IMR-90 (cell line): Measurements from ENCODE around the gene GDNF. TPM values are rescaled to one million over a fixed set of nuclear protein-coding genes. Genes with fewer than 3 reads are reported as not detected.

Source experiments
- ATAC-seq: fragments of 200-7000 bp; cut with Tn5 transposase; 2 replicates; pipeline ENCODE4 v1.9.1; 2020; ENCODE audit warnings: low read depth, mild to moderate bottlenecking, moderate library complexity
- BruUV-seq: library from RNA; stranded (reverse); fragments of 400-500 nt; replicated peaks from 2 replicates; lab custom pipeline; 2021; lab: Mats Ljungman, UMichigan
- CTCF ChIA-PET: fragments of 300-600 bp; formaldehyde crosslinking; extraction: SDS; loops from one replicate; lab custom pipeline; 2021; ENCODE audit warnings: antibody characterized with exemption; lab: Yijun Ruan, JAX
- POLR2A ChIA-PET: fragments of 300-600 bp; sonication (Branson Sonifier 250); formaldehyde crosslinking; loops from one replicate; lab custom pipeline; 2022; ENCODE audit warnings: antibody characterized with exemption; ENCODE audit not compliant: unreplicated experiment; lab: Charles Lee
- DNase-seq: peaks from one replicate; pipeline ENCODE4 v3.0.0; 2013
- H2AFZ ChIP-seq: replicated peaks from 2 replicates; pipeline ENCODE3; 2013; ENCODE audit warnings: low read length, mild to moderate bottlenecking; ENCODE audit not compliant: poor library complexity
- H2AK5ac ChIP-seq: 2 replicates; pipeline ENCODE4 v1.6.1; 2013; ENCODE audit warnings: low read depth, low read length, inconsistent platforms
- H2AK9ac ChIP-seq: replicated peaks from 2 replicates; pipeline ENCODE3; 2013; ENCODE audit warnings: mild to moderate bottlenecking, low read depth, low read length, moderate library complexity; ENCODE audit not compliant: poor library complexity
- H2BK120ac ChIP-seq: 2 replicates; pipeline ENCODE4 v1.6.1; 2013; ENCODE audit warnings: low read depth, low read length, inconsistent platforms
- H2BK15ac ChIP-seq: 3 replicates; pipeline ENCODE4 v1.6.1; 2013; ENCODE audit warnings: low read depth, low read length, inconsistent platforms
- H2BK20ac ChIP-seq: 2 replicates; pipeline ENCODE4 v1.6.1; 2013; ENCODE audit warnings: low read depth, mild to moderate bottlenecking, inconsistent platforms, low read length, moderate library complexity
- H2BK5ac ChIP-seq: 2 replicates; pipeline ENCODE4 v1.6.1; 2013; ENCODE audit warnings: mild to moderate bottlenecking, low read depth, low read length, inconsistent platforms; ENCODE audit not compliant: poor library complexity, severe bottlenecking
- H3K14ac ChIP-seq: replicated peaks from 2 replicates; pipeline ENCODE4 v1.6.1; 2013; ENCODE audit warnings: low read depth, low read length, inconsistent platforms
- H3K18ac ChIP-seq: 2 replicates; pipeline ENCODE4 v1.6.1; 2013; ENCODE audit warnings: low read depth, low read length, control low read depth
- H3K23ac ChIP-seq: 2 replicates; pipeline ENCODE4 v1.6.1; 2013; ENCODE audit warnings: low read depth, low read length, inconsistent platforms
- H3K27ac ChIP-seq: 2 replicates; pipeline ENCODE4 v1.5.1; 2013; ENCODE audit warnings: mild to moderate bottlenecking, control low read depth, low read length; ENCODE audit not compliant: insufficient read depth
- H3K27me3 ChIP-seq: 2 replicates; pipeline ENCODE4 v1.6.1; 2013; ENCODE audit warnings: low read length; ENCODE audit not compliant: control insufficient read depth, insufficient read depth
- H3K36me3 ChIP-seq: 2 replicates; pipeline ENCODE4 v1.6.1; 2013; ENCODE audit warnings: low read length, mixed read lengths; ENCODE audit not compliant: control insufficient read depth, insufficient read depth
- H3K4ac ChIP-seq: 2 replicates; pipeline ENCODE4 v1.6.1; 2013; ENCODE audit warnings: low read depth, low read length, inconsistent platforms
- H3K4me1 ChIP-seq: 2 replicates; pipeline ENCODE4 v1.6.1; 2013; ENCODE audit warnings: low read length, mixed read lengths; ENCODE audit not compliant: control insufficient read depth, insufficient read depth
- H3K4me2 ChIP-seq: 2 replicates; pipeline ENCODE4 v1.6.1; 2013; ENCODE audit warnings: low read depth, mild to moderate bottlenecking, control low read depth, low read length, moderate library complexity
- H3K4me3 ChIP-seq: 2 replicates; pipeline ENCODE4 v1.5.1; 2013; ENCODE audit warnings: low read depth, mild to moderate bottlenecking, control low read depth, low read length, moderate library complexity; ENCODE audit not compliant: insufficient read depth
- H3K56ac ChIP-seq: 2 replicates; pipeline ENCODE4 v1.6.1; 2013; ENCODE audit warnings: low read length, inconsistent platforms; ENCODE audit not compliant: insufficient read depth; ENCODE audit errors: extremely low read depth
- H3K79me1 ChIP-seq, 2 experiments: 2 replicates each; pipeline ENCODE4 v1.6.1; 2013; ENCODE audit warnings: low read length in 2 of 2, inconsistent platforms in 1 of 2, low read depth in 1 of 2
- H3K9ac ChIP-seq: 2 replicates; pipeline ENCODE4 v1.6.1; 2013; ENCODE audit warnings: low read depth, low read length, control low read depth
- H3K9me1 ChIP-seq: 2 replicates; pipeline ENCODE4 v1.6.1; 2013; ENCODE audit warnings: low read length, inconsistent platforms; ENCODE audit not compliant: insufficient read depth
- H3K9me3 ChIP-seq: 2 replicates; pipeline ENCODE4 v1.6.1; 2013; ENCODE audit warnings: low read length; ENCODE audit not compliant: control insufficient read depth, insufficient read depth
- H4K20me1 ChIP-seq: 2 replicates; pipeline ENCODE4 v1.6.1; 2013; ENCODE audit warnings: low read length, inconsistent platforms; ENCODE audit not compliant: insufficient read depth
- H4K5ac ChIP-seq: 2 replicates; pipeline ENCODE4 v1.6.1; 2013; ENCODE audit warnings: mild to moderate bottlenecking, low read depth, low read length, control low read depth
- H4K8ac ChIP-seq, 2 experiments: 2 replicates each; pipeline ENCODE4 v1.6.1; 2013; ENCODE audit warnings: low read depth in 2 of 2, low read length in 2 of 2, control low read depth in 1 of 2, inconsistent platforms in 1 of 2
- H4K91ac ChIP-seq: 2 replicates; pipeline ENCODE4 v1.6.1; 2013; ENCODE audit warnings: low read depth, low read length, inconsistent platforms; ENCODE audit not compliant: insufficient read depth
- BHLHE40 ChIP-seq: fragments of 150-350 bp; IDR thresholded peaks from 2 replicates; pipeline ENCODE4 v1.6.1; 2016; ENCODE audit warnings: mild to moderate bottlenecking, low read depth, low read length
- CEBPB ChIP-seq: IDR thresholded peaks from 2 replicates; pipeline ENCODE4 v1.6.1; 2012; ENCODE audit warnings: low read depth, low read length, improper control_type of control experiment
- CHD1 ChIP-seq: IDR thresholded peaks from 2 replicates; pipeline ENCODE4 v1.6.1; 2012; ENCODE audit warnings: low read depth, low read length, improper control_type of control experiment
- FOS ChIP-seq: fragments of 150-350 bp; IDR thresholded peaks from 2 replicates; pipeline ENCODE4 v1.6.1; 2016; ENCODE audit warnings: low read depth, low read length
- MAFK ChIP-seq: IDR thresholded peaks from 2 replicates; pipeline ENCODE4 v1.6.1; 2012; ENCODE audit warnings: low read depth, low read length, improper control_type of control experiment
- MXI1 ChIP-seq: IDR thresholded peaks from 2 replicates; pipeline ENCODE4 v1.6.1; 2012; ENCODE audit warnings: low read depth, mild to moderate bottlenecking, low read length, moderate library complexity, borderline replicate concordance
- NFE2L2 ChIP-seq: fragments of 150-350 bp; IDR thresholded peaks from 2 replicates; pipeline ENCODE4 v1.6.1; 2016; ENCODE audit warnings: low read depth, mild to moderate bottlenecking, low read length
- POLR2A ChIP-seq: IDR thresholded peaks from 2 replicates; pipeline ENCODE4 v1.6.1; 2012; ENCODE audit warnings: mild to moderate bottlenecking, low read depth, low read length
- RAD21 ChIP-seq: IDR thresholded peaks from 2 replicates; pipeline ENCODE4 v1.6.1; 2012; ENCODE audit warnings: low read length, improper control_type of control experiment
- RCOR1 ChIP-seq: IDR thresholded peaks from 2 replicates; pipeline ENCODE4 v1.6.1; 2012; ENCODE audit warnings: mild to moderate bottlenecking, low read length, improper control_type of control experiment; ENCODE audit not compliant: insufficient replicate concordance
- RFX5 ChIP-seq: IDR thresholded peaks from 2 replicates; pipeline ENCODE4 v1.8.0; 2012; ENCODE audit warnings: low read depth, mild to moderate bottlenecking, low read length, moderate library complexity
- SMC3 ChIP-seq: fragments of 150-350 bp; IDR thresholded peaks from 2 replicates; pipeline ENCODE4 v1.6.1; 2016; ENCODE audit warnings: low read depth, mild to moderate bottlenecking, antibody characterized with exemption, low read length, moderate library complexity
- WGBS, 2 experiments: methylation state at CpG; one replicate each; pipeline versions ENCODE4 v1.1.5 to v1.1.7; 2013; ENCODE audit warnings: missing lambda C conversion rate in 2 of 2; ENCODE audit not compliant: insufficient read length in 1 of 2; ENCODE audit errors: extremely low coverage in 2 of 2; 5-methylcytosine and 5-hydroxymethylcytosine counted together
- dilution Hi-C: fragments of 300-500 bp; cut with HindIII; formaldehyde crosslinking; loops from one replicate; pipeline ENCODE4 v1.14.3; 2018; ENCODE audit warnings: low sequenced_read_pairs; ENCODE audit not compliant: unreplicated experiment
- in situ Hi-C: fragments of 300-500 bp; cut with MboI; formaldehyde crosslinking; loops from 3 replicates; pipeline ENCODE4 v1.14.3; 2019; ENCODE audit warnings: low sequenced_read_pairs, inconsistent platforms, mixed read lengths
- intact Hi-C: fragments of 100-400 bp; cut with micrococcal nuclease; formaldehyde crosslinking; loops from 2 replicates; pipeline ENCODE4 v1.10.0; 2022
- polyA plus RNA-seq, 3 experiments: library from polyadenylated mRNA; depleted of rRNA; stranded (reverse); fragments of >200 nt; gene quantifications; 2 replicates each; pipeline ENCODE4 v1.2.3, GENCODE V29; 2012; ENCODE audit warnings: low replicate concordance in 1 of 3
- total RNA-seq: library from RNA; depleted of rRNA; stranded (reverse); fragments of >200 nt; gene quantifications from 2 replicates; pipeline ENCODE4 v1.2.3, GENCODE V29; 2012
- TF ChIP-seq, protein P1 (sequence below): conservative IDR thresholded peaks from 2 replicates; pipeline ENCODE4 v1.5.1; 2012; ENCODE audit warnings: mild to moderate bottlenecking, low read depth, low read length, improper control_type of control experiment
- TF ChIP-seq, protein P2 (sequence below): fragments of 150-350 bp; IDR thresholded peaks from 2 replicates; pipeline ENCODE4 v1.6.1; 2017; ENCODE audit warnings: mild to moderate bottlenecking, antibody characterized with exemption, low read length, low read depth
- TF ChIP-seq, protein P3 (sequence below): fragments of 150-350 bp; IDR thresholded peaks from 2 replicates; pipeline ENCODE4 v1.6.1; 2016; ENCODE audit warnings: low read depth, mild to moderate bottlenecking, low read length, moderate library complexity, borderline replicate concordance

GDNF gene
- total and polyA plus RNA-seq, 2 of the 4 experiments (the other 2 are of a cell fraction): 0.18 to 0.82 TPM

DNA sequence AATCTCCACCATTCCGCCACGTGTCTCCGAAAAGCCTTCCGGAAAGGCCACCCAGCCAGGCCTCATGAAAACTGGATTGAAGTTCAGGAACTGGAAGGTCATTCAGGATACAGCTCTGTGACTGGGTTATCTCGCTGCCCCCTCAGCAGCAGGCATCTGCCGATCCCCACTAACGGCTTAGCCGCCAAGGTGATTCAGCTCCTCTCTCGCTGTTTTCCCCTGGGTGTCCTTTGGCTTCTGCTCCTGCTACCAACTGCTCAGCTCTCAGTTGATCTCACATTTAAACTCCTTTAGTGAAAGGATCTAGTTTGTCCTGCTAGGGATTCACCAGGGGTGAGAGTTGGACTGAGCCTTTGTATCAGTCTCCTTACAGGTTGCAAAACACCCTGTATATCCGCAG, 2.2 kb upstream of the GDNF start:
- H3K9ac ChIP-seq: no peak overlapping the region
- DNase-seq (no peak), ATAC-seq (no peak)
- H2BK5ac ChIP-seq: no peak overlapping the region
- no peak overlapping the region for H3K27ac ChIP-seq
- in situ Hi-C loops: no loop called here
- peaks cover 11% of the 10 kb centered on the region; the same call in 1 of the 2 replicates for H3K27me3 ChIP-seq
- H3K18ac ChIP-seq: no peak overlapping the region
- 0 out of 4 replicates have a peak, but pooled peaks cover 0 to 5% of the 10 kb centered on the region in 2 experiments for H3K79me1 ChIP-seq
- H3K4me1 ChIP-seq: peaks cover 2% of the 10 kb centered on the region; the same call in 1 of the 2 replicates
- intact Hi-C loops: no loop called here
- H3K56ac ChIP-seq: no peak overlapping the region
- no peaks in the 10 kb centered on the region for H3K9me3 ChIP-seq
- dilution Hi-C loops: no loop called here
- TF ChIP-seq MAFK (no peak), BHLHE40 (no peak), NFE2L2 (no peak), SMC3 (no peak), FOS (no peak), CEBPB (no peak), RAD21 (no peak), RFX5 (no peak), RCOR1 (no peak), CHD1 (no peak), POLR2A (no peak), MXI1 (no peak)
- TF ChIP-seq, protein P1, sequence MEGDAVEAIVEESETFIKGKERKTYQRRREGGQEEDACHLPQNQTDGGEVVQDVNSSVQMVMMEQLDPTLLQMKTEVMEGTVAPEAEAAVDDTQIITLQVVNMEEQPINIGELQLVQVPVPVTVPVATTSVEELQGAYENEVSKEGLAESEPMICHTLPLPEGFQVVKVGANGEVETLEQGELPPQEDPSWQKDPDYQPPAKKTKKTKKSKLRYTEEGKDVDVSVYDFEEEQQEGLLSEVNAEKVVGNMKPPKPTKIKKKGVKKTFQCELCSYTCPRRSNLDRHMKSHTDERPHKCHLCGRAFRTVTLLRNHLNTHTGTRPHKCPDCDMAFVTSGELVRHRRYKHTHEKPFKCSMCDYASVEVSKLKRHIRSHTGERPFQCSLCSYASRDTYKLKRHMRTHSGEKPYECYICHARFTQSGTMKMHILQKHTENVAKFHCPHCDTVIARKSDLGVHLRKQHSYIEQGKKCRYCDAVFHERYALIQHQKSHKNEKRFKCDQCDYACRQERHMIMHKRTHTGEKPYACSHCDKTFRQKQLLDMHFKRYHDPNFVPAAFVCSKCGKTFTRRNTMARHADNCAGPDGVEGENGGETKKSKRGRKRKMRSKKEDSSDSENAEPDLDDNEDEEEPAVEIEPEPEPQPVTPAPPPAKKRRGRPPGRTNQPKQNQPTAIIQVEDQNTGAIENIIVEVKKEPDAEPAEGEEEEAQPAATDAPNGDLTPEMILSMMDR: no peak
- TF ChIP-seq, protein P2, sequence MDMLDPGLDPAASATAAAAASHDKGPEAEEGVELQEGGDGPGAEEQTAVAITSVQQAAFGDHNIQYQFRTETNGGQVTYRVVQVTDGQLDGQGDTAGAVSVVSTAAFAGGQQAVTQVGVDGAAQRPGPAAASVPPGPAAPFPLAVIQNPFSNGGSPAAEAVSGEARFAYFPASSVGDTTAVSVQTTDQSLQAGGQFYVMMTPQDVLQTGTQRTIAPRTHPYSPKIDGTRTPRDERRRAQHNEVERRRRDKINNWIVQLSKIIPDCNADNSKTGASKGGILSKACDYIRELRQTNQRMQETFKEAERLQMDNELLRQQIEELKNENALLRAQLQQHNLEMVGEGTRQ: no peak
- TF ChIP-seq, protein P3, sequence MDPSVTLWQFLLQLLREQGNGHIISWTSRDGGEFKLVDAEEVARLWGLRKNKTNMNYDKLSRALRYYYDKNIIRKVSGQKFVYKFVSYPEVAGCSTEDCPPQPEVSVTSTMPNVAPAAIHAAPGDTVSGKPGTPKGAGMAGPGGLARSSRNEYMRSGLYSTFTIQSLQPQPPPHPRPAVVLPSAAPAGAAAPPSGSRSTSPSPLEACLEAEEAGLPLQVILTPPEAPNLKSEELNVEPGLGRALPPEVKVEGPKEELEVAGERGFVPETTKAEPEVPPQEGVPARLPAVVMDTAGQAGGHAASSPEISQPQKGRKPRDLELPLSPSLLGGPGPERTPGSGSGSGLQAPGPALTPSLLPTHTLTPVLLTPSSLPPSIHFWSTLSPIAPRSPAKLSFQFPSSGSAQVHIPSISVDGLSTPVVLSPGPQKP: no peak
- BruUV-seq: no TSS peak
- no peak overlapping the region for H3K4me3 ChIP-seq
- CTCF ChIA-PET: interaction anchor here (1.2 kb wide), 1 partner anchor 17 kb away, joined by 3 read pairs; no protein-coding TSS in a partner anchor
- no peak overlapping the region for H3K14ac ChIP-seq
- H4K8ac ChIP-seq: no peak overlapping the region
- peak overlapping the region; percentile 21; the same call in 1 of the 2 replicates for H2BK20ac ChIP-seq
- no peak overlapping the region for H2AK5ac ChIP-seq
- H4K91ac ChIP-seq: no peak overlapping the region
- WGBS, 2 experiments: 100% methylated on average over 3 of the region's 10 CpGs; no CpG with 5 or more reads in 1 of the 2 experiments
- H3K9me1 ChIP-seq: peaks cover 3% of the 10 kb centered on the region; the same call in 1 of the 2 replicates
- H3K36me3 ChIP-seq: no peaks in the 10 kb centered on the region
- H4K20me1 ChIP-seq: peaks cover 9% of the 10 kb centered on the region; the same call in 1 of the 2 replicates
- no peak overlapping the region for H2BK15ac ChIP-seq
- no peak overlapping the region for H3K23ac ChIP-seq
- H3K4ac ChIP-seq: no peak overlapping the region
- POLR2A ChIA-PET: no interaction called here
- H2BK120ac ChIP-seq: no peak overlapping the region
- no peak overlapping the region for H2AFZ ChIP-seq
- no peak overlapping the region for H3K4me2 ChIP-seq
- no peak overlapping the region for H4K5ac ChIP-seq
- H2AK9ac ChIP-seq: peak overlapping the region; percentile 8
